Measurements from ENCODE around the gene CTXND1.

The CTXND1 gene

DNA sequence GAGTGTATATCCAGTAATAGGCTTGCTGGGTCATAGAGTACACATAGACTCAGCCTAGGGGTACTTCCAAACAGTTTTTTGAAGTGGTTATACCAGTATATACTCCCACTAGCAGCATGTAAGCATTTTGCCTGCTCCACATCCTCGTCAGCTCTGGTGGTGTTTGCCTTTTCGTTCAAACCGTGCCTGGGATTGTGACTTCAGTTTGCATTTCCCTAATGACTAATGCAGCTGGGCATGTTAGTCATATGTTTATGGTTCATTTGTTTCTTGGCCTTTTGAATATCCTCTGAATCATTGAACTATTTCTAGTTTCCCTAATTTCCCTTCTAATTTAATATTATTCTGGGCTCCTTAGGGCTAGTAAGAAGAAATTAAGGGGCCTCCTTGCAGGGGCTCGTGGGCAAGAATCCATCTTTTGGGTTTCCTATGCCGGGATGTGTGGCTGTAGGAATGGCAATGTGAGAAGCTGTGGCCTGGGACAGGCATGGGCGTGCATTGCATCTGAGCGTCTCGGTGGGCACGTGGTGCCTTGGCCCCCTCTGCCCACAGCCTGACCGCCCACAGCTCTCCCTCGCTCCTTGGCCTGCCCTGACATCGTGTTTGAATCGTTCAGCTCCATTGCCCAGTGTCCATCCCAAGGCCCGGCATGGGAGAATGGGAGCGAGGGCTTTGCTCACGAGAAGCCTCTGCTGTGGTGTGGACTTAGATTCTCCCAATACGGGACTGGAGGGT, 72.8 kb downstream of the CTXND1 start:
- Histone ChIP-seq H3K9me3 (ENCODE audit: control insufficient read depth, low read length) (no peaks in the 10 kb centered on the region), H3K4me2 (ENCODE audit: low read length) (no peak overlapping the region), H3K36me3 (ENCODE audit: control insufficient read depth, insufficient read depth, low read length) (no peaks in the 10 kb centered on the region), H3K27ac (no peak overlapping the region), H3K27me3 (ENCODE audit: control insufficient read depth, insufficient read depth, low read length) (no peaks in the 10 kb centered on the region), H3K9ac (no peak overlapping the region), H3K4me1 (no peaks in the 10 kb centered on the region), H3K4me3 (ENCODE audit: low read depth, low read length) (no peak overlapping the region), H2AFZ (no peak overlapping the region), H3K79me2 (no peaks in the 10 kb centered on the region)
- TF ChIP-seq CTCF (IDR thresholded peaks at IDR 0.05), result no peak

DNA sequence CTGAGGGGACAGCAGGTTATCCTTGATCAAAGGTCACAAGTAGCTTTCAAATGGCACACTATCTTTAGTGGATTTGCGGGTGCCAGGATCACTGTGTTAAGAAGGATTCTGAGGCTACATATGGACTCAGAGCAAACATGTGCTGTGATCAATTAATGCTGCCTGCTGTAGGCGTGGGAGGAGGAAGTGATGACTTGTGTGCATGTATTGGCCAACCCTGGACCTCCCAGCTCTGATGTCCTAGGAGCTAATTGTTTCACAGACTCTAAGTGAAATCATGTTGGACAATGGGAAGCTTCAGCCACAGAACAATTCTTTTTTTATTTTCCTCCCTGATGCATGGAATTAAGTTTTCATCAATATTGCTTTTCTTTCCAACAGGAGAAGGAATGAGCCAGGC, 74.9 kb downstream of the CTXND1 start:
- no peaks in the 10 kb centered on the region for H3K36me3 ChIP-seq (ENCODE audit: control insufficient read depth, insufficient read depth, low read length)
- TF ChIP-seq CTCF (IDR thresholded peaks at IDR 0.05), result no peak
- no peak overlapping the region for H3K4me3 ChIP-seq (ENCODE audit: low read depth, low read length)
- no peaks in the 10 kb centered on the region for H3K79me2 ChIP-seq
- no peak overlapping the region for H3K4me2 ChIP-seq (ENCODE audit: low read length)
- H3K27ac ChIP-seq, result no peak overlapping the region
- H3K27me3 ChIP-seq (ENCODE audit: control insufficient read depth, insufficient read depth, low read length), result no peaks in the 10 kb centered on the region
- no peak overlapping the region for H2AFZ ChIP-seq
- no peaks in the 10 kb centered on the region for H3K4me1 ChIP-seq
- H3K9me3 ChIP-seq (ENCODE audit: control insufficient read depth, low read length), result no peaks in the 10 kb centered on the region
- H3K9ac ChIP-seq, result no peak overlapping the region

DNA sequence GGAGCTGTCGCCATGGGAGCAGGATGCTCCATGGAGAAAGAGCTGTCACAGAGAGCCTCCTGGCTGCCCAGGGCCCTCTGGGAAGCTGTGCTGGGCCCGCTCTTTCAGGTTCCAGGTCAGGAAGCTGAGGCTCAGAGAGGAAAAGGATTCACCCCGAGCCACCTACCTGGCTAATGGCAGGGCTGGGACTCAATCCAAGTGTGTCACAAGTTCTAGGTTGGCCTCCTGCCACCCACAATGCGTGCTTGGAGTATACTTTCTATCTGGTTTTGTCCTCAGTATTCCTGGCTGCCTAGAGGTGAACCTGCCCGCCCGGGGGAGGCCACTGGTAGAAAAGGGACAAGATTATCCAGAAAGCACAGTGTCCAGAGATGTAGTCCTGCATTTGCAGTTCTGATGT, 75.6 kb downstream of the CTXND1 start:
- no peaks in the 10 kb centered on the region for H3K79me2 ChIP-seq
- H3K4me2 ChIP-seq (ENCODE audit: low read length), result no peak overlapping the region
- H3K4me3 ChIP-seq (ENCODE audit: low read depth, low read length), result no peak overlapping the region
- H3K27ac ChIP-seq, result no peak overlapping the region
- no peak for TF ChIP-seq CTCF (IDR thresholded peaks at IDR 0.05)
- H3K4me1 ChIP-seq, result no peaks in the 10 kb centered on the region
- no peaks in the 10 kb centered on the region for H3K9me3 ChIP-seq (ENCODE audit: control insufficient read depth, low read length)
- no peaks in the 10 kb centered on the region for H3K36me3 ChIP-seq (ENCODE audit: control insufficient read depth, insufficient read depth, low read length)
- H3K9ac ChIP-seq, result no peak overlapping the region
- no peak overlapping the region for H2AFZ ChIP-seq
- H3K27me3 ChIP-seq (ENCODE audit: control insufficient read depth, insufficient read depth, low read length), result no peaks in the 10 kb centered on the region

- Histone ChIP-seq H3K79me2 (no peaks in the 10 kb centered on the region), H3K27ac (no peak overlapping the region), H3K4me3 (ENCODE audit: low read depth, low read length) (no peak overlapping the region), H3K9me3 (ENCODE audit: control insufficient read depth, low read length) (no peaks in the 10 kb centered on the region), H3K27me3 (ENCODE audit: control insufficient read depth, insufficient read depth, low read length) (no peaks in the 10 kb centered on the region), H2AFZ (no peak overlapping the region), H3K4me2 (ENCODE audit: low read length) (no peak overlapping the region), H3K36me3 (ENCODE audit: control insufficient read depth, insufficient read depth, low read length) (no peaks in the 10 kb centered on the region), H3K4me1 (no peaks in the 10 kb centered on the region), H3K9ac (no peak overlapping the region)
- TF ChIP-seq CTCF (IDR thresholded peaks at IDR 0.05), result no peak
Measured at GRCh38 chr15:80175436-80175835, 76.6 kb downstream of the CTXND1 start.
